SK-N-SH (cell line): ENCODE measurements around the gene PKN3. TPM values are rescaled to one million over a fixed set of nuclear protein-coding genes. Genes with fewer than 3 reads are reported as not detected.
A peak's percentile ranks its signal among the peaks of the same experiment; 100 is the strongest.

Source experiments
- CTCF ChIA-PET: fragments of 300-600, 350-600 bp; formaldehyde crosslinking; extraction: SDS; loops from one replicate; lab custom pipeline; 2021; lab: Yijun Ruan, JAX
- POLR2A ChIA-PET: fragments of 350-600 bp; sonication (Branson Sonifier 250); formaldehyde crosslinking; extraction: SDS; loops from one replicate; lab custom pipeline; 2020; ENCODE audit warnings: antibody characterized with exemption, inconsistent platforms; lab: Yijun Ruan, JAX
- DNase-seq: peaks from one replicate; pipeline ENCODE4 v3.0.0; 2012
- H2AFZ ChIP-seq: fragments of 200-600 bp; sonication (generic); 2 replicates; pipeline ENCODE4 v1.8.1; 2016; ENCODE audit warnings: antibody characterized with exemption, mild to moderate bottlenecking, low read depth
- H3F3A ChIP-seq: fragments of 200-600 bp; sonication (generic); replicated peaks from 2 replicates; pipeline ENCODE3; 2016; ENCODE audit warnings: antibody characterized with exemption, mild to moderate bottlenecking; ENCODE audit not compliant: insufficient read depth
- H3K27ac ChIP-seq, 2 experiments: fragments of 200-500 bp in 1 of 2; fragments of 200-600 bp in 1 of 2; sonication (Bioruptor generic) in 1 of 2; sonication (generic), shearing (Covaris generic) in 1 of 2; 2 replicates each; pipeline versions ENCODE4 v1.5.1 to v1.6.1; 2014 to 2016; ENCODE audit warnings: low read depth in 2 of 2, inconsistent platforms in 1 of 2, low read length in 1 of 2, mild to moderate bottlenecking in 1 of 2, mixed read lengths in 1 of 2
- H3K27me3 ChIP-seq: fragments of 200-600 bp; sonication (generic), shearing (Covaris generic); 2 replicates; pipeline ENCODE4 v1.6.1; 2016; ENCODE audit warnings: mixed run types; ENCODE audit not compliant: insufficient read depth
- H3K36me3 ChIP-seq, 2 experiments: fragments of 200-500 bp in 1 of 2; fragments of 200-600 bp in 1 of 2; sonication (Bioruptor generic) in 1 of 2; sonication (generic) in 1 of 2; replicated peaks in 1 of 2; 2 replicates each; pipeline versions ENCODE3 to v1.5.1; 2014 to 2016; ENCODE audit warnings: low read length in 1 of 2, mild to moderate bottlenecking in 1 of 2; ENCODE audit not compliant: insufficient read depth in 2 of 2, control insufficient read depth in 1 of 2
- H3K4me1 ChIP-seq, 2 experiments: fragments of 200-500 bp in 1 of 2; fragments of 200-600 bp in 1 of 2; sonication (Bioruptor generic) in 1 of 2; sonication (generic), shearing (Covaris generic) in 1 of 2; 2 replicates each; pipeline versions ENCODE4 v1.5.1 to v1.6.1; 2014 to 2016; ENCODE audit warnings: low read depth in 1 of 2, low read length in 1 of 2, mixed run types in 1 of 2; ENCODE audit not compliant: insufficient read depth in 2 of 2, control insufficient read depth in 1 of 2
- H3K4me2 ChIP-seq: fragments of 200-600 bp; sonication (generic), shearing (Covaris generic); 2 replicates; pipeline ENCODE4 v1.6.1; 2017; ENCODE audit warnings: mixed run types
- H3K4me3 ChIP-seq, 2 experiments: fragments of 200-500 bp in 1 of 2; fragments of 200-600 bp in 1 of 2; sonication (Bioruptor generic) in 1 of 2; sonication (generic), shearing (Covaris generic) in 1 of 2; 2 replicates each; pipeline versions ENCODE4 v1.5.1 to v1.8.1; 2014 to 2016; ENCODE audit warnings: low read depth in 2 of 2, inconsistent platforms in 1 of 2, low read length in 1 of 2, mild to moderate bottlenecking in 1 of 2, mixed read lengths in 1 of 2, moderate library complexity in 1 of 2
- H3K79me2 ChIP-seq: fragments of 200-600 bp; sonication (generic); 2 replicates; pipeline ENCODE4 v1.8.1; 2017; ENCODE audit warnings: mild to moderate bottlenecking; ENCODE audit not compliant: insufficient read depth
- H3K9ac ChIP-seq: fragments of 200-600 bp; sonication (generic); 2 replicates; pipeline ENCODE4 v1.6.1; 2017; ENCODE audit warnings: mixed run types
- H3K9me2 ChIP-seq: fragments of 200-600 bp; sonication (generic); 2 replicates; pipeline ENCODE4 v1.6.1; 2017; ENCODE audit warnings: mixed run types
- H3K9me3 ChIP-seq: fragments of 200-600 bp; sonication (generic); 2 replicates; pipeline ENCODE4 v1.6.1; 2017; ENCODE audit warnings: mixed run types, mild to moderate bottlenecking, moderate library complexity
- H4K20me1 ChIP-seq: fragments of 200-600 bp; sonication (generic); 2 replicates; pipeline ENCODE4 v1.6.1; 2017; ENCODE audit warnings: mild to moderate bottlenecking, mixed run types; ENCODE audit not compliant: insufficient read depth
- ELF1 ChIP-seq: IDR thresholded peaks from 2 replicates; pipeline ENCODE4 v1.4.0; 2012
- GABPA ChIP-seq: IDR thresholded peaks from 2 replicates; pipeline ENCODE4 v1.4.0; 2012; ENCODE audit warnings: low read depth, mild to moderate bottlenecking
- NRF1 ChIP-seq: IDR thresholded peaks from 2 replicates; pipeline ENCODE4 v1.6.1; 2012; ENCODE audit warnings: low read depth, mild to moderate bottlenecking, low read length
- REST ChIP-seq: IDR thresholded peaks from 2 replicates; pipeline ENCODE4 v1.6.1; 2012; ENCODE audit warnings: mild to moderate bottlenecking, low read depth, low read length, moderate library complexity
- SMC3 ChIP-seq: IDR thresholded peaks from 2 replicates; pipeline ENCODE4 v1.6.1; 2012; ENCODE audit warnings: low read depth, low read length, improper control_type of control experiment
- TAF1 ChIP-seq: IDR thresholded peaks from 2 replicates; pipeline ENCODE4 v1.6.1; 2012; ENCODE audit warnings: low read depth, mild to moderate bottlenecking, low read length, moderate library complexity, borderline replicate concordance
- USF1 ChIP-seq: IDR thresholded peaks from 2 replicates; pipeline ENCODE4 v1.4.0; 2012; ENCODE audit warnings: low read depth, borderline replicate concordance
- USF2 ChIP-seq: fragments of 150-350 bp; IDR thresholded peaks from 2 replicates; pipeline ENCODE4 v1.6.1; 2017; ENCODE audit warnings: antibody characterized with exemption, low read length, low read depth, borderline replicate concordance
- WGBS: methylation state at CpG from one replicate; pipeline ENCODE4 v1.1.6; 2017; ENCODE audit warnings: low lambda C conversion rate; 5-methylcytosine and 5-hydroxymethylcytosine counted together
- polyA plus RNA-seq, 3 experiments: library from polyadenylated mRNA; depleted of rRNA; stranded (reverse); fragments of >200 nt; gene quantifications; 2 replicates each; pipeline ENCODE4 v1.2.3, GENCODE V29; 2012

The PKN3 gene
- polyA plus RNA-seq, 1 of the 3 experiments (the other 2 are of a cell fraction): 7.8 TPM

- CTCF ChIA-PET: interaction anchor here (1.0 to 1.3 kb wide), 2 partner anchors 25 to 65 kb away, joined by 3 read pairs; no protein-coding TSS in a partner anchor
These were observed 26.0 kb downstream of the PKN3 start for GRCh38 chr9:128728298-128728697.

More at GRCh38 chr9:128728298-128728697, 26.0 kb downstream of the PKN3 start:
- no peaks in the 10 kb centered on the region for H4K20me1 ChIP-seq
- POLR2A ChIA-PET: interaction anchor here (1.1 kb wide), 1 partner anchor 90 kb away, joined by 4 read pairs; the partner anchor contains the start of gene ENDOG
- no peak overlapping the region for H3K9ac ChIP-seq
- peak; percentile 60 for DNase-seq
- H3K9me2 ChIP-seq: no peaks in the 10 kb centered on the region
- no peaks in the 10 kb centered on the region for H3K79me2 ChIP-seq
- H3K4me2 ChIP-seq: no peak overlapping the region
- peaks cover 11% of the 10 kb centered on the region for H3F3A ChIP-seq
- peaks cover 0 to 4% of the 10 kb centered on the region in 2 experiments for H3K36me3 ChIP-seq
- WGBS: 66% methylated on average over 5 of the region's 7 CpGs
- H3K4me1 ChIP-seq: peaks cover 0 to 31% of the 10 kb centered on the region in 2 experiments; a peak in 1 of 4 replicates
- peak overlapping the region in 1 of 2 experiments; percentile 31; a peak in 2 of 4 replicates for H3K27ac ChIP-seq
- H2AFZ ChIP-seq: no peak overlapping the region
- no peaks in the 10 kb centered on the region for H3K9me3 ChIP-seq
- TF ChIP-seq USF1 (no peak), GABPA (no peak), SMC3 (no peak), TAF1 (no peak), REST (no peak), USF2 (no peak), ELF1 (no peak), NRF1 (no peak)
- H3K4me3 ChIP-seq: no peak overlapping the region
- H3K27me3 ChIP-seq: no peaks in the 10 kb centered on the region
